Left lung (tissue), 10 donors: Measurements from ENCODE around the gene VOPP1. TPM values are rescaled to one million over a fixed set of nuclear protein-coding genes. Genes with fewer than 3 reads are reported as not detected.

ENCODE experiments used
- ATAC-seq: fragments of 200-7000 bp; cut with Tn5 transposase; one replicate; pipeline ENCODE4 v1.9.1; 2020; ENCODE audit warnings: moderate library complexity
- DNase-seq, 4 donors: peaks; one replicate each; pipeline ENCODE4 v3.0.0-alpha.2; 2013 to 2020
- H3K27ac ChIP-seq, 2 donors: fragments of 200-600 bp; sonication (generic) in 1 of 2; one replicate each; pipeline versions ENCODE4 v1.5.0 to v1.8.0; 2020 to 2021
- H3K27me3 ChIP-seq, 2 donors: fragments of 200-600 bp; sonication (generic) in 1 of 2; one replicate each; pipeline versions ENCODE4 v1.5.0 to v1.8.0; 2020 to 2021
- H3K36me3 ChIP-seq, 2 donors: fragments of 200-600 bp; sonication (generic) in 1 of 2; one replicate each; pipeline versions ENCODE4 v1.5.0 to v1.8.0; 2020 to 2021
- H3K4me1 ChIP-seq, 2 donors: fragments of 200-600 bp; one replicate each; pipeline ENCODE4 v1.8.0; 2021
- H3K4me3 ChIP-seq, 2 donors: fragments of 200-600 bp; sonication (generic) in 1 of 2; one replicate each; pipeline versions ENCODE4 v1.5.0 to v1.8.0; 2020 to 2021; ENCODE audit warnings: mild to moderate bottlenecking in 1 of 2
- H3K9me3 ChIP-seq, 2 donors: fragments of 200-600 bp; sonication (generic) in 1 of 2; one replicate each; pipeline versions ENCODE4 v1.5.0 to v1.8.0; 2020 to 2021
- intact Hi-C, 2 donors: fragments of 100-400 bp; cut with DNase I; formaldehyde crosslinking; loops; one replicate each; pipeline versions ENCODE4 v1.11.2 to v1.14.2; 2022
- polyA plus RNA-seq, 6 donors: library from polyadenylated mRNA; unstranded; fragments of 120-200 nt; gene quantifications; one replicate each; pipeline ENCODE4 v1.2.1, GENCODE V29; 2013; ENCODE audit not compliant: insufficient read length in 6 of 6
- total RNA-seq, 2 donors: library from RNA; stranded (reverse); fragmentation: NEBNext Ultra II Directional; extraction: Animal tissue kit (Norgen Biotek cat#: 25700); gene quantifications; one replicate each; pipeline ENCODE4 v1.2.1, GENCODE V29; 2021
- TF ChIP-seq, protein P1 (sequence below), 2 donors: fragments of 200-600 bp; sonication (generic) in 1 of 2; IDR thresholded peaks; one replicate each; pipeline versions ENCODE4 v1.5.0 to v1.8.0; 2021; ENCODE audit warnings: antibody characterized with exemption in 2 of 2
- donor health status: DM: no; HTN: yes; CAD: no.
- donor health status: DM: no; HTN: no; CAD: no.

Gene VOPP1
- total and polyA plus RNA-seq, 8 donors: 35.4 to 68.5 (median 40.4) TPM

DNA sequence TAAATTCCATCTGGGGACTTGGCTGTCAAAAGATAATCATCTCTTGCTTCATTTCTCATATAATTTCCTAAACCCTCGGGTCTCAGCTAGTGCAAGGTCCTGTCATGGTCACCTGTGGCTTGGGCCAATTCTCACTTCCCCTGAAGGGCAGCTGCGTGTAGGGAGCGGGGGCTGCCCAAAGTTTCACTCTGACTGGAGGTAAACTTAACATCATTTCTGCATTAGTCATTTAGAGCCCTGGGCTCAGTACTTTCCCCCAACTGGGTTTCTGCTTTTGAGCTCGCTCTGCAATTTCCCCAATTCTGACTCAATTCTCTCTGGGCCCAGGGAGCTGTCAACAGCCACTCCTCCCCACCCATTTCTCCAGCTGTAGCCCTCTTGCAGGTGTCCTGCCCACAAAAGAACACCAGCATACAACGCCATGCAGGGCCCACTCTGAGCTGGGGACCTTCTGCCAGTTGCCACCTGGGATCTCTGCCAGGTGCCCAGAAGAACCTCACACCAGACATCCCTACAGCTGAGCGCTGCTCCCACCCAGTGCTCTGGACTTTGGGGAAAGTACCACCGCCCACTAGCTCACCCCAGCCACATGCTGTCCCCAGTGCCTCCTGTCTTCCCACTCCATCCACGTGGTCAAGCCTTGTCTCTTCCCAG lies 37.9 kb downstream of the VOPP1 start:
- Histone ChIP-seq H3K36me3 (no peaks in the 10 kb centered on the region), H3K27ac (peak overlapping the region; percentile 28 to 90), H3K4me3 (no peak overlapping the region), H3K9me3 (no peaks in the 10 kb centered on the region), H3K4me1 (peaks cover 6 to 69% of the 10 kb centered on the region in 2 donors), H3K27me3 (no peaks in the 10 kb centered on the region)
- DNase-seq (peak in 1 of 4 donors; percentile 72), ATAC-seq (peak; percentile 71)
- intact Hi-C loops: no loop called here
- TF ChIP-seq, protein P1, sequence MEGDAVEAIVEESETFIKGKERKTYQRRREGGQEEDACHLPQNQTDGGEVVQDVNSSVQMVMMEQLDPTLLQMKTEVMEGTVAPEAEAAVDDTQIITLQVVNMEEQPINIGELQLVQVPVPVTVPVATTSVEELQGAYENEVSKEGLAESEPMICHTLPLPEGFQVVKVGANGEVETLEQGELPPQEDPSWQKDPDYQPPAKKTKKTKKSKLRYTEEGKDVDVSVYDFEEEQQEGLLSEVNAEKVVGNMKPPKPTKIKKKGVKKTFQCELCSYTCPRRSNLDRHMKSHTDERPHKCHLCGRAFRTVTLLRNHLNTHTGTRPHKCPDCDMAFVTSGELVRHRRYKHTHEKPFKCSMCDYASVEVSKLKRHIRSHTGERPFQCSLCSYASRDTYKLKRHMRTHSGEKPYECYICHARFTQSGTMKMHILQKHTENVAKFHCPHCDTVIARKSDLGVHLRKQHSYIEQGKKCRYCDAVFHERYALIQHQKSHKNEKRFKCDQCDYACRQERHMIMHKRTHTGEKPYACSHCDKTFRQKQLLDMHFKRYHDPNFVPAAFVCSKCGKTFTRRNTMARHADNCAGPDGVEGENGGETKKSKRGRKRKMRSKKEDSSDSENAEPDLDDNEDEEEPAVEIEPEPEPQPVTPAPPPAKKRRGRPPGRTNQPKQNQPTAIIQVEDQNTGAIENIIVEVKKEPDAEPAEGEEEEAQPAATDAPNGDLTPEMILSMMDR (IDR thresholded peaks at IDR 0.05): no peak

DNA sequence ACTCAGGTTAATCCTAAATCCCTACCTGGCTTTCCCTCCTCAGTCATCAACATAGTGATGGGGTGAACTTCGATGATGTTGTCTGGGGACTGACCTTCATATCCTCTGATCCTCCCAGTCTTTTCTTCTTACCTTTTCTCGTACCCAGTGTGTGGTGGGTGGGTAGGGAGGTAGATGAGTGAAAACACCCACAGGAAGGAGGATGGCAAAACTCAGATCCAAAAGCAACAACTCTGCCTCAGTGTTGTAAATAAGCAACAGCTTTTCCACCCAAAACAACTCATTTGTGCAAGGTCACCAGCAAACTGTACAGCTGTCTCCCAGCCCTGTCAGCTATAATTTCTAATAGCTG lies 38.6 kb downstream of the VOPP1 start:
- Histone ChIP-seq H3K9me3 (no peaks in the 10 kb centered on the region), H3K4me3 (no peak overlapping the region), H3K27me3 (no peaks in the 10 kb centered on the region), H3K36me3 (no peaks in the 10 kb centered on the region), H3K4me1 (peaks cover 6 to 64% of the 10 kb centered on the region in 2 donors), H3K27ac (peak overlapping the region; percentile 28 to 90)
- intact Hi-C loops: no loop called here
- DNase-seq: no peak
- TF ChIP-seq, protein P1 (IDR thresholded peaks at IDR 0.05): no peak
- ATAC-seq: no peak

DNA sequence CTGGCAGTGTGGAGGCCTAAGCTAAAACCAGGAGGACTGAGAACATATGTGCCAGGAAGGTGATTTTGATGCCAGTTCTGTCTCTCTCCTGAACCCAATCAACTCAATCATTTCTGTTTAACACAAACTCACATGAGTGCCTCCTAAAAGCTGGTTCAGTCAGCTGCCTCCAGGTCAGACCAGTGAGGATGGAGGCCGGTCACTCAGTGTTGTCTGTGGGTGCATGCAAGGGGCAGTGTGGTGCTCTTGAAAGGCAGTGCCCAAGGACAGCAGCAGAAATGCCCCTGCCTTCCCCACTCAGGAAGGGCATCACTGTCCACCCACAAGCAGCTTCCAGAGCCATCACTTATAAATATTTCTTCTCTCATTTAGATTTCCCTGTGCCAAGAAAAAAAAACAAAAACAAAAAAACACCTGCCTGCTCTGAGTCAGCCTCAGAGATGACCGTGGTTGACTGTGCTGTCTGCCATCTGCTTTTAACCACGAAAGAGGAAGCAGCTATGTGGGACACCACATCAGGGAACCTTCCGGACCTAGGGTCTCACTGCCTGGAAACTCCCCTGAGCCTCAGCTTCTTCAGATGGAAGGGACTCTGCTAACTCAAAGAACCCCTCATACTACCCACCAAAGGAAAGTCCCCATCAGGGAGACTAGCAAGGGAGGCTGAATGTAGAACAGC lies 39.1 kb downstream of the VOPP1 start:
- Histone ChIP-seq H3K4me3 (no peak overlapping the region), H3K36me3 (no peaks in the 10 kb centered on the region), H3K27ac (peak overlapping the region; percentile 28 to 90), H3K27me3 (no peaks in the 10 kb centered on the region), H3K9me3 (no peaks in the 10 kb centered on the region), H3K4me1 (peaks cover 6 to 59% of the 10 kb centered on the region in 2 donors)
- intact Hi-C loops: no loop called here
- DNase-seq: no peak
- TF ChIP-seq, protein P1 (IDR thresholded peaks at IDR 0.05): no peak
- ATAC-seq: peak; percentile 69

DNA sequence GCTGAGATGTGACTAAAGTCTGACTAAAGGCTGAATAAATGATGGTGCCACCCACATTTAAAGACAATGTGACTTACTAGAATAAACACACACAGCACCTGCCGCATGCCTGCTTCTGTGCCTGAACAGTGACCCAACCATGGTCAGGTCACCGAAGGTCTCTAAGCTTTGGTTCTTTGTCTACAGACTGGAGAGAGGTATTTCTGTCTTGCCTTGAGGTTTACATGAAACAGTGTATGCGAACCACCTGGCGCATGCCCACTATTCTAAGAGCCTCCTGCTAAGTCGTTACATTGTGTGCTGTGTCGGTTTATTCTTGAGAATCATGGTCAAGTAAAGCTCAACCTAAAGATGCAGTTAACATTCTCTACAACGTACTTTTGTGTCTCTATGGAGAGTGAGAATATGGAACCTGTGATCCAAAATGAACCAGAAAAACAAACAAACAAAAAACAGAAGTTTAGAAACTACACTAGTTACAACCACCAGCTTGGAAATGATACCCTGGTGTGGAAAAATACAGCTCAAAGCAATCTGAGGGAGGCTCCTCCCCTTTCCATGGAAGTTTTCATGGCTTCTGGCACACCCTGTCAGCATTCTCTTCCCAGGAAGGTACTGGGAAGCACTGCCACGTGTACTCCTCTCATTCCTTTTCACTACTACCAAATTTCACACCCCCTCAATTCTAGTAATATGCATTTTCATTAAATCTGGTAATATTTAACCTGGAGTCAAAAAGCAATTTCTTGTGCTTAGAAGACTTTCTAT lies 40.0 kb downstream of the VOPP1 start:
- no peak for ATAC-seq
- TF ChIP-seq, protein P1 (IDR thresholded peaks at IDR 0.05): no peak

DNA sequence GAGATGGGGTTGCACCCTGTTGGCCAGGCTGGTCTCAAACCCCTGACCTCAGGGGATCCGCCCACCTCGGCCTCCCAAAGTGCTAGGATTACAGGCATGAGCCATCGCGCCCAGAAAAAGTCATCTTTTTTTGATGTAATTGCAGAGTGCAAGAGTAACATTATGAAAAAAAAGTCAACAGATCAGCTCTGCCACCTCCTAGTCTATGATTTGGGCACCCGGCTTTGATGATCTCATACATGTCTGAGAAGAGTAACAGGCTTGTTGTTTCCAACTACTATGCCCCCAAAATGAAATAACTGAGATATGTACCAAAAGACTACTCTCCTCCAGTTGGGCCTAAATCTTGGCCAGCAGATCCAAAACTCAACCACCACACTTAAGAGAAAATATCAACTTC lies 40.8 kb downstream of the VOPP1 start:
- H3K9me3 ChIP-seq: no peaks in the 10 kb centered on the region
- DNase-seq: no peak
- H3K27ac ChIP-seq: no peak overlapping the region
- ATAC-seq: no peak
- intact Hi-C loops: no loop called here
- H3K27me3 ChIP-seq: no peaks in the 10 kb centered on the region
- TF ChIP-seq, protein P1 (IDR thresholded peaks at IDR 0.05): no peak
- H3K36me3 ChIP-seq: no peaks in the 10 kb centered on the region
- H3K4me3 ChIP-seq: no peak overlapping the region
- H3K4me1 ChIP-seq: peaks cover 6 to 51% of the 10 kb centered on the region in 2 donors

More for the DNA sequence above, 40.0 kb downstream of the VOPP1 start:
- Histone ChIP-seq H3K4me1 (peaks cover 6 to 51% of the 10 kb centered on the region in 2 donors), H3K27ac (peak overlapping the region; percentile 8 to 90), H3K9me3 (no peaks in the 10 kb centered on the region), H3K36me3 (no peaks in the 10 kb centered on the region), H3K27me3 (no peaks in the 10 kb centered on the region), H3K4me3 (no peak overlapping the region)
- DNase-seq: no peak
- intact Hi-C loops: no loop called here
